ENCODE results near the gene SREK1. TPM values are rescaled to one million over a fixed set of nuclear protein-coding genes. Genes with fewer than 3 reads are reported as not detected.
"Not testable (repeated sequence)": the region's sequence is repeated elsewhere in the genome, so short reads cannot be mapped to it uniquely, and the experiment has no call there.

The SREK1 gene
- total and polyA plus RNA-seq, 4 donors = 71.3 to 139 (median 105) TPM

- H3K27ac ChIP-seq (ENCODE audit: low read depth, low read length) = no peak overlapping the region
- no peaks in the 10 kb centered on the region for H3K27me3 ChIP-seq (ENCODE audit: control insufficient read depth, insufficient read depth, low read length)
- H3K4me1 ChIP-seq (ENCODE audit: control insufficient read depth, insufficient read depth, low read length) = no peaks in the 10 kb centered on the region
- 94% methylated on average over 3 of the region's 4 CpGs for WGBS (ENCODE audit: insufficient coverage)
- H3K4me3 ChIP-seq (ENCODE audit: low read depth, low read length) = no peak overlapping the region
- H3K9me3 ChIP-seq (ENCODE audit: control insufficient read depth, insufficient read depth, low read length) = no peaks in the 10 kb centered on the region
- no peak for DNase-seq (ENCODE audit: low read depth in 4 of 6, low spot score in 6 of 6)
- no peaks in the 10 kb centered on the region for H3K36me3 ChIP-seq (ENCODE audit: control insufficient read depth, insufficient read depth, low read length)
Observed at GRCh38 chr5:66209350-66209749, 65.2 kb downstream of the SREK1 start.

GRCh38 chr5:66209794-66210193, 65.7 kb downstream of the SREK1 start:
- Histone ChIP-seq H3K27me3 (ENCODE audit: control insufficient read depth, insufficient read depth, low read length) (no peaks in the 10 kb centered on the region), H3K27ac (ENCODE audit: low read depth, low read length) (no peak overlapping the region), H3K4me1 (ENCODE audit: control insufficient read depth, insufficient read depth, low read length) (no peaks in the 10 kb centered on the region), H3K4me3 (ENCODE audit: low read depth, low read length) (no peak overlapping the region), H3K9me3 (ENCODE audit: control insufficient read depth, insufficient read depth, low read length) (no peaks in the 10 kb centered on the region), H3K36me3 (ENCODE audit: control insufficient read depth, insufficient read depth, low read length) (no peaks in the 10 kb centered on the region)
- 91% methylated on average over 5 of the region's 6 CpGs for WGBS (ENCODE audit: insufficient coverage)
- no peak for DNase-seq (ENCODE audit: low read depth in 4 of 6, low spot score in 6 of 6)

GRCh38 chr5:66213533-66213932, 69.4 kb downstream of the SREK1 start:
- Histone ChIP-seq H3K4me3 (ENCODE audit: low read depth, low read length) (no peak overlapping the region), H3K36me3 (ENCODE audit: control insufficient read depth, insufficient read depth, low read length) (no peaks in the 10 kb centered on the region), H3K9me3 (ENCODE audit: control insufficient read depth, insufficient read depth, low read length) (no peaks in the 10 kb centered on the region), H3K27ac (ENCODE audit: low read depth, low read length) (no peak overlapping the region), H3K27me3 (ENCODE audit: control insufficient read depth, insufficient read depth, low read length) (no peaks in the 10 kb centered on the region), H3K4me1 (ENCODE audit: control insufficient read depth, insufficient read depth, low read length) (no peaks in the 10 kb centered on the region)
- WGBS (ENCODE audit: insufficient coverage) = 20% methylated on average over 2 of the region's 2 CpGs
- no peak for DNase-seq (ENCODE audit: low read depth in 4 of 6, low spot score in 6 of 6)

- H3K9me3 ChIP-seq (ENCODE audit: control insufficient read depth, insufficient read depth, low read length) = no peaks in the 10 kb centered on the region
- 79% methylated on average over 4 of the region's 5 CpGs for WGBS (ENCODE audit: insufficient coverage)
- H3K27ac ChIP-seq (ENCODE audit: low read depth, low read length) = no peak overlapping the region
- H3K4me3 ChIP-seq (ENCODE audit: low read depth, low read length) = no peak overlapping the region
- no peak for DNase-seq (ENCODE audit: low read depth in 4 of 6, low spot score in 6 of 6)
- no peaks in the 10 kb centered on the region for H3K36me3 ChIP-seq (ENCODE audit: control insufficient read depth, insufficient read depth, low read length)
- no peaks in the 10 kb centered on the region for H3K27me3 ChIP-seq (ENCODE audit: control insufficient read depth, insufficient read depth, low read length)
- H3K4me1 ChIP-seq (ENCODE audit: control insufficient read depth, insufficient read depth, low read length) = no peaks in the 10 kb centered on the region
Observed at GRCh38 chr5:66222455-66222854, 78.4 kb downstream of the SREK1 start.

- H3K36me3 ChIP-seq (ENCODE audit: control insufficient read depth, insufficient read depth, low read length); H3K27me3 ChIP-seq (ENCODE audit: control insufficient read depth, insufficient read depth, low read length); H3K27ac ChIP-seq (ENCODE audit: low read depth, low read length); H3K4me3 ChIP-seq (ENCODE audit: low read depth, low read length); DNase-seq (ENCODE audit: low read depth in 4 of 6, low spot score in 6 of 6); H3K4me1 ChIP-seq (ENCODE audit: control insufficient read depth, insufficient read depth, low read length); H3K9me3 ChIP-seq (ENCODE audit: control insufficient read depth, insufficient read depth, low read length): not testable (repeated sequence)
- 95% methylated on average over 4 of the region's 4 CpGs for WGBS (ENCODE audit: insufficient coverage)
Observed at GRCh38 chr5:66222896-66223295, 78.8 kb downstream of the SREK1 start.

GRCh38 chr5:66223637-66224036, 79.5 kb downstream of the SREK1 start:
- no peaks in the 10 kb centered on the region for H3K4me1 ChIP-seq (ENCODE audit: control insufficient read depth, insufficient read depth, low read length)
- H3K9me3 ChIP-seq (ENCODE audit: control insufficient read depth, insufficient read depth, low read length) = no peaks in the 10 kb centered on the region
- H3K27me3 ChIP-seq (ENCODE audit: control insufficient read depth, insufficient read depth, low read length) = no peaks in the 10 kb centered on the region
- WGBS (ENCODE audit: insufficient coverage) = 6% methylated on average over 2 of the region's 4 CpGs
- no peak overlapping the region for H3K4me3 ChIP-seq (ENCODE audit: low read depth, low read length)
- no peaks in the 10 kb centered on the region for H3K36me3 ChIP-seq (ENCODE audit: control insufficient read depth, insufficient read depth, low read length)
- no peak for DNase-seq (ENCODE audit: low read depth in 4 of 6, low spot score in 6 of 6)
- H3K27ac ChIP-seq (ENCODE audit: low read depth, low read length) = no peak overlapping the region

GRCh38 chr5:66224274-66224673, 80.2 kb downstream of the SREK1 start:
- Histone ChIP-seq H3K36me3 (ENCODE audit: control insufficient read depth, insufficient read depth, low read length) (no peaks in the 10 kb centered on the region), H3K4me3 (ENCODE audit: low read depth, low read length) (no peak overlapping the region), H3K9me3 (ENCODE audit: control insufficient read depth, insufficient read depth, low read length) (no peaks in the 10 kb centered on the region), H3K27ac (ENCODE audit: low read depth, low read length) (no peak overlapping the region), H3K4me1 (ENCODE audit: control insufficient read depth, insufficient read depth, low read length) (no peaks in the 10 kb centered on the region), H3K27me3 (ENCODE audit: control insufficient read depth, insufficient read depth, low read length) (no peaks in the 10 kb centered on the region)
- WGBS (ENCODE audit: insufficient coverage) = 94% methylated on average over 2 of the region's 3 CpGs
- no peak for DNase-seq (ENCODE audit: low read depth in 4 of 6, low spot score in 6 of 6)

- H3K4me1 ChIP-seq (ENCODE audit: control insufficient read depth, insufficient read depth, low read length) = no peaks in the 10 kb centered on the region
- no peaks in the 10 kb centered on the region for H3K27me3 ChIP-seq (ENCODE audit: control insufficient read depth, insufficient read depth, low read length)
- H3K9me3 ChIP-seq (ENCODE audit: control insufficient read depth, insufficient read depth, low read length) = no peaks in the 10 kb centered on the region
Observed at GRCh38 chr5:66224773-66225553, 80.9 kb downstream of the SREK1 start.

GRCh38 chr5:66230551-66230950, 86.5 kb downstream of the SREK1 start:
- no peak for DNase-seq (ENCODE audit: low read depth in 4 of 6, low spot score in 6 of 6)
- Histone ChIP-seq H3K4me1 (ENCODE audit: control insufficient read depth, insufficient read depth, low read length) (no peaks in the 10 kb centered on the region), H3K27ac (ENCODE audit: low read depth, low read length) (no peak overlapping the region), H3K27me3 (ENCODE audit: control insufficient read depth, insufficient read depth, low read length) (no peaks in the 10 kb centered on the region), H3K4me3 (ENCODE audit: low read depth, low read length) (no peak overlapping the region), H3K36me3 (ENCODE audit: control insufficient read depth, insufficient read depth, low read length) (no peaks in the 10 kb centered on the region), H3K9me3 (ENCODE audit: control insufficient read depth, insufficient read depth, low read length) (no peaks in the 10 kb centered on the region)
- WGBS (ENCODE audit: insufficient coverage) = no CpG with 5 or more reads among the region's 1 CpG

More at GRCh38 chr5:66224773-66225553, 80.9 kb downstream of the SREK1 start:
- Histone ChIP-seq H3K36me3 (ENCODE audit: control insufficient read depth, insufficient read depth, low read length) (no peaks in the 10 kb centered on the region), H3K4me3 (ENCODE audit: low read depth, low read length) (no peak overlapping the region), H3K27ac (ENCODE audit: low read depth, low read length) (no peak overlapping the region)
- DNase-seq (ENCODE audit: low read depth in 4 of 6, low spot score in 6 of 6) = no peak
- 81% methylated on average over 2 of the region's 8 CpGs for WGBS (ENCODE audit: insufficient coverage)

- no peak for DNase-seq (ENCODE audit: low read depth in 4 of 6, low spot score in 6 of 6)
- no CpG with 5 or more reads among the region's 2 CpGs for WGBS (ENCODE audit: insufficient coverage)
- no peaks in the 10 kb centered on the region for H3K4me1 ChIP-seq (ENCODE audit: control insufficient read depth, insufficient read depth, low read length)
- no peak overlapping the region for H3K27ac ChIP-seq (ENCODE audit: low read depth, low read length)
- H3K27me3 ChIP-seq (ENCODE audit: control insufficient read depth, insufficient read depth, low read length) = no peaks in the 10 kb centered on the region
- H3K36me3 ChIP-seq (ENCODE audit: control insufficient read depth, insufficient read depth, low read length) = no peaks in the 10 kb centered on the region
- H3K4me3 ChIP-seq (ENCODE audit: low read depth, low read length) = no peak overlapping the region
- H3K9me3 ChIP-seq (ENCODE audit: control insufficient read depth, insufficient read depth, low read length) = no peaks in the 10 kb centered on the region
Observed at GRCh38 chr5:66231508-66231907, 87.4 kb downstream of the SREK1 start.

All from spinal cord (tissue), 10 donors.